HUES64 (cell line): Measurements from ENCODE around the gene ING3.

Experiments
- H3K27ac ChIP-seq: 2 replicates; pipeline ENCODE4 v1.7.0; 2013; ENCODE audit warnings: low read depth, low read length, inconsistent platforms
- H3K27me3 ChIP-seq: 2 replicates; pipeline ENCODE4 v1.6.1; 2013; ENCODE audit warnings: mild to moderate bottlenecking, low read length; ENCODE audit not compliant: insufficient read depth
- H3K36me3 ChIP-seq: 2 replicates; pipeline ENCODE4 v1.6.1; 2013; ENCODE audit warnings: mild to moderate bottlenecking, low read length; ENCODE audit not compliant: insufficient read depth
- H3K4me1 ChIP-seq: 2 replicates; pipeline ENCODE4 v1.6.1; 2013; ENCODE audit warnings: mild to moderate bottlenecking, low read length, moderate library complexity; ENCODE audit not compliant: insufficient read depth
- H3K4me3 ChIP-seq: 2 replicates; pipeline ENCODE4 v1.5.1; 2013; ENCODE audit warnings: mild to moderate bottlenecking, low read length, moderate library complexity
- H3K9ac ChIP-seq: 2 replicates; pipeline ENCODE4 v1.6.1; 2013; ENCODE audit warnings: mild to moderate bottlenecking, low read depth, low read length
- H3K9me3 ChIP-seq: 2 replicates; pipeline ENCODE4 v1.6.1; 2013; ENCODE audit warnings: low read depth, low read length; ENCODE audit not compliant: insufficient read depth
- WGBS: fragments of 150-250, 120-280 bp; methylation state at CpG from one replicate; pipeline ENCODE4 v1.1.7; 2013; ENCODE audit warnings: missing lambda C conversion rate; 5-methylcytosine and 5-hydroxymethylcytosine counted together

ING3 gene

GRCh38 chr7:120927454-120928103 is 23.0 kb upstream of the ING3 start:
- H3K4me1 ChIP-seq: peaks cover 16% of the 10 kb centered on the region
- peak overlapping the region; percentile 39 for H3K27ac ChIP-seq
- 100% methylated on average over 1 of the region's 2 CpGs for WGBS
- H3K36me3 ChIP-seq: no peaks in the 10 kb centered on the region
- H3K9me3 ChIP-seq: no peaks in the 10 kb centered on the region
- H3K9ac ChIP-seq: no peak overlapping the region
- H3K4me3 ChIP-seq: no peak overlapping the region
- no peaks in the 10 kb centered on the region for H3K27me3 ChIP-seq

GRCh38 chr7:120931243-120931642 is 19.3 kb upstream of the ING3 start:
- no peaks in the 10 kb centered on the region for H3K27me3 ChIP-seq
- 88% methylated on average over 1 of the region's 1 CpG for WGBS
- no peak overlapping the region for H3K9ac ChIP-seq
- no peaks in the 10 kb centered on the region for H3K36me3 ChIP-seq
- H3K4me1 ChIP-seq: peaks cover 14% of the 10 kb centered on the region
- no peaks in the 10 kb centered on the region for H3K9me3 ChIP-seq
- no peak overlapping the region for H3K27ac ChIP-seq
- no peak overlapping the region for H3K4me3 ChIP-seq

- WGBS: 89% methylated on average over 1 of the region's 1 CpG
- H3K9me3 ChIP-seq: no peaks in the 10 kb centered on the region
- no peaks in the 10 kb centered on the region for H3K4me1 ChIP-seq
- H3K4me3 ChIP-seq: no peak overlapping the region
- no peak overlapping the region for H3K27ac ChIP-seq
- H3K36me3 ChIP-seq: no peaks in the 10 kb centered on the region
- H3K9ac ChIP-seq: no peak overlapping the region
- no peaks in the 10 kb centered on the region for H3K27me3 ChIP-seq
Measured at GRCh38 chr7:120933475-120933874, 17.1 kb upstream of the ING3 start.

- Histone ChIP-seq H3K27me3 (no peaks in the 10 kb centered on the region), H3K27ac (no peak overlapping the region), H3K9ac (no peak overlapping the region), H3K4me3 (no peak overlapping the region), H3K4me1 (no peaks in the 10 kb centered on the region), H3K9me3 (no peaks in the 10 kb centered on the region), H3K36me3 (no peaks in the 10 kb centered on the region)
- WGBS: no CpG with 5 or more reads among the region's 3 CpGs
Measured at GRCh38 chr7:120939345-120939744, 11.2 kb upstream of the ING3 start.

- no peaks in the 10 kb centered on the region for H3K27me3 ChIP-seq
- no peaks in the 10 kb centered on the region for H3K4me1 ChIP-seq
- 67% methylated on average over 1 of the region's 1 CpG for WGBS
Measured at GRCh38 chr7:120941064-120941463, 9.5 kb upstream of the ING3 start.

GRCh38 chr7:120941856-120942255 is 8.7 kb upstream of the ING3 start:
- Histone ChIP-seq H3K9ac (no peak overlapping the region), H3K4me1 (no peaks in the 10 kb centered on the region), H3K9me3 (no peaks in the 10 kb centered on the region), H3K4me3 (no peak overlapping the region), H3K27ac (no peak overlapping the region), H3K36me3 (no peaks in the 10 kb centered on the region), H3K27me3 (no peaks in the 10 kb centered on the region)
- 88% methylated on average over 3 of the region's 3 CpGs for WGBS

More at GRCh38 chr7:120941064-120941463, 9.5 kb upstream of the ING3 start:
- Histone ChIP-seq H3K9me3 (no peaks in the 10 kb centered on the region), H3K36me3 (no peaks in the 10 kb centered on the region), H3K9ac (no peak overlapping the region), H3K4me3 (no peak overlapping the region), H3K27ac (no peak overlapping the region)

GRCh38 chr7:120942861-120943260 is 7.7 kb upstream of the ING3 start:
- Histone ChIP-seq H3K27ac (no peak overlapping the region), H3K4me3 (no peak overlapping the region), H3K27me3 (no peaks in the 10 kb centered on the region), H3K4me1 (no peaks in the 10 kb centered on the region), H3K36me3 (no peaks in the 10 kb centered on the region), H3K9ac (no peak overlapping the region), H3K9me3 (no peaks in the 10 kb centered on the region)
- no CpG with 5 or more reads among the region's 1 CpG for WGBS

GRCh38 chr7:120944826-120945562 is 5.6 kb upstream of the ING3 start:
- Histone ChIP-seq H3K4me3 (no peak overlapping the region), H3K9ac (no peak overlapping the region), H3K4me1 (no peaks in the 10 kb centered on the region; the same call in 1 of the 2 replicates), H3K27ac (no peak overlapping the region), H3K9me3 (no peaks in the 10 kb centered on the region), H3K36me3 (no peaks in the 10 kb centered on the region), H3K27me3 (no peaks in the 10 kb centered on the region)
- 93% methylated on average over 6 of the region's 6 CpGs for WGBS

- Histone ChIP-seq H3K36me3 (peaks cover 13% of the 10 kb centered on the region), H3K4me3 (no peak overlapping the region), H3K9me3 (no peaks in the 10 kb centered on the region), H3K27me3 (no peaks in the 10 kb centered on the region), H3K4me1 (peaks cover 4% of the 10 kb centered on the region; the same call in 1 of the 2 replicates), H3K9ac (no peak overlapping the region), H3K27ac (no peak overlapping the region)
Measured at GRCh38 chr7:120947980-120948379, 2.6 kb upstream of the ING3 start.

GRCh38 chr7:120949393-120949911 is 1.1 kb upstream of the ING3 start:
- H3K4me3 ChIP-seq: peak overlapping the region; percentile 84
- no peak overlapping the region for H3K27ac ChIP-seq
- 83% methylated on average over 6 of the region's 8 CpGs for WGBS
- H3K9me3 ChIP-seq: no peaks in the 10 kb centered on the region
- H3K27me3 ChIP-seq: no peaks in the 10 kb centered on the region
- H3K36me3 ChIP-seq: peaks cover 26% of the 10 kb centered on the region
- H3K4me1 ChIP-seq: peaks cover 4% of the 10 kb centered on the region; the same call in 1 of the 2 replicates
- H3K9ac ChIP-seq: peak overlapping the region; percentile 87

GRCh38 chr7:120949998-120950538 is 509 bp upstream of the ING3 start:
- H3K9me3 ChIP-seq: no peaks in the 10 kb centered on the region
- H3K9ac ChIP-seq: peak overlapping the region; percentile 87
- 0 out of 2 replicates have a peak overlapping the region, but pooled peaks have one; percentile 11 for H3K27ac ChIP-seq
- 8% methylated on average over 9 of the region's 10 CpGs for WGBS
- H3K4me3 ChIP-seq: peak overlapping the region; percentile 84
- peaks cover 32% of the 10 kb centered on the region for H3K36me3 ChIP-seq
- H3K4me1 ChIP-seq: peaks cover 4% of the 10 kb centered on the region; the same call in 1 of the 2 replicates
- no peaks in the 10 kb centered on the region for H3K27me3 ChIP-seq
